Activated CD8-positive, alpha-beta T cell treated with anti-CD3 and anti-CD28 coated beads for 36 hours (primary cell): Measurements from ENCODE around the gene CEP131. TPM values are rescaled to one million over a fixed set of nuclear protein-coding genes. Genes with fewer than 3 reads are reported as not detected.
"Not testable (repeated sequence)": the region's sequence is repeated elsewhere in the genome, so short reads cannot be mapped to it uniquely, and the experiment has no call there.

Source experiments
- ATAC-seq: fragments of 200-7000 bp; cut with Tn5 transposase; one replicate; pipeline ENCODE4 v1.10.0; 2021; ENCODE audit warnings: mild to moderate bottlenecking, moderate library complexity
- CTCF ChIA-PET: fragments of 350-600 bp; sonication (Branson Sonifier 250); formaldehyde crosslinking; loops from one replicate; lab custom pipeline; 2021; ENCODE audit warnings: antibody characterized with exemption; lab: Charles Lee
- POLR2A ChIA-PET: fragments of 350-600 bp; sonication (Branson Sonifier 250); formaldehyde crosslinking; loops from one replicate; lab custom pipeline; 2021; ENCODE audit warnings: antibody characterized with exemption; lab: Charles Lee
- DNase-seq: peaks from one replicate; pipeline ENCODE4 v3.0.0-alpha.2; 2020
- H3K27ac Mint-ChIP-seq: one replicate; pipeline ENCODE4 v1.8.0; 2021; ENCODE audit warnings: mild to moderate bottlenecking, mixed read lengths
- H3K27me3 Mint-ChIP-seq: one replicate; pipeline ENCODE4 v1.8.0; 2021; ENCODE audit warnings: mixed read lengths
- H3K36me3 Mint-ChIP-seq: one replicate; pipeline ENCODE4 v1.8.0; 2021; ENCODE audit warnings: low read depth, mixed read lengths
- H3K4me1 Mint-ChIP-seq: one replicate; pipeline ENCODE4 v1.8.0; 2021; ENCODE audit warnings: low read depth, mixed read lengths
- H3K4me3 Mint-ChIP-seq: one replicate; pipeline ENCODE4 v1.8.0; 2021; ENCODE audit warnings: mild to moderate bottlenecking, moderate library complexity, mixed read lengths
- H3K9me3 Mint-ChIP-seq: one replicate; pipeline ENCODE4 v1.8.0; 2021; ENCODE audit warnings: mixed read lengths
- intact Hi-C: fragments of 100-400 bp; cut with micrococcal nuclease; formaldehyde crosslinking; loops from one replicate; pipeline ENCODE4 v1.10.0; 2022
- total RNA-seq, 2 experiments: library from RNA; stranded (reverse); gene quantifications; one replicate each; pipeline ENCODE4 v1.2.3, GENCODE V29; 2021
- TF ChIP-seq, protein P1 (sequence below): fragments of 200-600 bp; IDR thresholded peaks from one replicate; pipeline ENCODE4 v1.8.0; 2022; ENCODE audit warnings: antibody characterized with exemption, mild to moderate bottlenecking

The CEP131 gene
- total RNA-seq, 2 experiments from 2014 or later: 7.9 to 10.9 TPM

DNA sequence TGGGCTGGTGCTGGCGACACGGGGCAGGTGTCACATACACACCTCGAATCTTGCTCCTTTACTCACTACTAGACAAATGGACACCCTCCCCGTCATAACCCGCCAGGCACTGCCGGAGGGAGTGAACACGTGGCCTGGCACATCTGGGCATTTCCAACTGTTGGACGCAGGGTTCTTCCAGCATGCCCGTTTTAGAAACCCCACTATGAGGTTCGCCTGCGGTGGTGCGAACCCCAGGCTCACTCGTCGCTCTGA is 6.8 kb upstream of the CEP131 start:
- CTCF ChIA-PET: interaction anchor here (0.9 to 1.5 kb wide), 2 partner anchors 8 to 86 kb away, joined by 3 read pairs; no protein-coding TSS in a partner anchor
- POLR2A ChIA-PET: interaction anchor here (1.0 to 1.5 kb wide), 2 partner anchors 8 to 10 kb away, joined by 3 read pairs; partner anchors contain the start of gene NDUFAF8
- H3K27me3 Mint-ChIP-seq: no peaks in the 10 kb centered on the region

DNA sequence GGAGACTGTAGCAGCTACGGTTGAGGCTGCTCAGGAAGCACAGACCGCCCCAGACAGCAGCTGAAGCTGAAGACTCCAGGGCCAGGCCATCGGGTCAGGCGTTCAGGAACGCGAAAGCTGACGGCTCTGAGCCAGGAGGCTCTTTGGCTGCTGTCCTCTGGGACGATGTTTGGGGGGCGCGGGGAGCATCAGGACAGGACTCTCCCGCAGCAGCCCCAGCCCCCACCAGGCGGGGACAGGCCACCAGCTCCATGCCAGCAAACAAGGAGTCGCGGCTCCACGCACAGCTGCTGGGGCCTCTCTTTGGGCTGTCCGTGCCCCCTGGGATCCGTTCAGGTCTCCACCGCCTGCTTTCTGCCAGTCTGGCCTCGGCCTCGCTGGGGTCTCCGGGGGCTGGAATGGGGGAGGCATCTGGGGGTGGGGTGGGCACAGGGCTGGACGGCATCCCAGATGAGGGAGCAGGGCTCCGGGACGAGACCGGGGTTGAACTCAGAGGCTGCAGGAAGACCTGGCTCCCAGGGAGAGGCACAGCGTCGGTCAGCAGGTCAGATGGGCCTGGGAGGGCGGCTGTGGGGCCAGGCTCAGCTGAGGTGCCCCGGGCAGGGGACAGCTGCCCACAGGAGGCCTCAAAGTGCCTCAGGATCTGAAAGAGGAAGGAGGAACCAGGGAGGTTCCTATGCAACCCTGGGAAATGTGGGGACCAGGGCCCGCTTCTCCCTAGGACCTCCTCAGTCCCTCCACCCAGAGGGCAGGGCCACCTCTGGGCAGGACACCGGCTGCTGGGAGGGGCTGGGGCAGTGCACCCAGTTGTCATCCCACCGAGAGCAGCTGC is 6.3 kb upstream of the CEP131 start:
- TF ChIP-seq, protein P1, sequence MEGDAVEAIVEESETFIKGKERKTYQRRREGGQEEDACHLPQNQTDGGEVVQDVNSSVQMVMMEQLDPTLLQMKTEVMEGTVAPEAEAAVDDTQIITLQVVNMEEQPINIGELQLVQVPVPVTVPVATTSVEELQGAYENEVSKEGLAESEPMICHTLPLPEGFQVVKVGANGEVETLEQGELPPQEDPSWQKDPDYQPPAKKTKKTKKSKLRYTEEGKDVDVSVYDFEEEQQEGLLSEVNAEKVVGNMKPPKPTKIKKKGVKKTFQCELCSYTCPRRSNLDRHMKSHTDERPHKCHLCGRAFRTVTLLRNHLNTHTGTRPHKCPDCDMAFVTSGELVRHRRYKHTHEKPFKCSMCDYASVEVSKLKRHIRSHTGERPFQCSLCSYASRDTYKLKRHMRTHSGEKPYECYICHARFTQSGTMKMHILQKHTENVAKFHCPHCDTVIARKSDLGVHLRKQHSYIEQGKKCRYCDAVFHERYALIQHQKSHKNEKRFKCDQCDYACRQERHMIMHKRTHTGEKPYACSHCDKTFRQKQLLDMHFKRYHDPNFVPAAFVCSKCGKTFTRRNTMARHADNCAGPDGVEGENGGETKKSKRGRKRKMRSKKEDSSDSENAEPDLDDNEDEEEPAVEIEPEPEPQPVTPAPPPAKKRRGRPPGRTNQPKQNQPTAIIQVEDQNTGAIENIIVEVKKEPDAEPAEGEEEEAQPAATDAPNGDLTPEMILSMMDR: no peak
- Mint-ChIP-seq H3K9me3 (no peaks in the 10 kb centered on the region), H3K27me3 (no peaks in the 10 kb centered on the region), H3K36me3 (peaks cover 7% of the 10 kb centered on the region), H3K4me1 (peaks cover 9% of the 10 kb centered on the region), H3K4me3 (no peak overlapping the region), H3K27ac (no peak overlapping the region)
- no peak for DNase-seq
- ChIA-PET POLR2A (interaction anchor here (0.9 to 1.5 kb wide), 3 partner anchors 9 to 10 kb away, joined by 3 to 4 read pairs (median 3); partner anchors contain the start of gene NDUFAF8), CTCF (interaction anchor here (0.9 to 1.5 kb wide), 2 partner anchors 9 to 86 kb away, joined by 3 read pairs; no protein-coding TSS in a partner anchor)
- intact Hi-C loops: no loop called here
- no peak for ATAC-seq

More for the DNA sequence above, 6.8 kb upstream of the CEP131 start:
- no peak for ATAC-seq
- peaks cover 7% of the 10 kb centered on the region for H3K36me3 Mint-ChIP-seq
- DNase-seq: no peak
- intact Hi-C loops: no loop called here
- no peak overlapping the region for H3K27ac Mint-ChIP-seq
- H3K9me3 Mint-ChIP-seq: no peaks in the 10 kb centered on the region
- no peak overlapping the region for H3K4me3 Mint-ChIP-seq
- H3K4me1 Mint-ChIP-seq: peaks cover 8% of the 10 kb centered on the region
- TF ChIP-seq, protein P1: no peak

DNA sequence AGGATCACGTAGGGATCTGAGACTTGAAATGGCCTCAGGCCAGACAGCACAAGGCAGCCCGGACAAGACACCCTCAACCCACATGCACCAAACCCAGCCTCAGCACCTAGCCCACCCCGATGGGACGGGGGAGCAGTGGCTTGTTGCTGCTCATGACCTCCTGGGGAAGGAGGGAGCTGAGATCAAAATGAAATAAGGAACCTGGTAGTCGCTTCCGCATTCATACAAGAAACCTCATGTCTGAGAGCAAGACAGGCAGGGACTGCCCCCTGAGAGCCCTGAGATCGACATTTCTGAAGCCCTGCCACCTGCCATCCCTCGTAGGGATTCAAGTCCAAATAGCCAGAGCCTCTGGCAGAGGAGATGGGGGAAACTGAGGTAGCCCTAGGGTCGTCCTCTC is 5.7 kb upstream of the CEP131 start:
- Mint-ChIP-seq H3K27me3 (no peaks in the 10 kb centered on the region), H3K27ac (no peak overlapping the region), H3K4me1 (peaks cover 15% of the 10 kb centered on the region), H3K36me3 (peaks cover 7% of the 10 kb centered on the region), H3K9me3 (no peaks in the 10 kb centered on the region), H3K4me3 (no peak overlapping the region)
- CTCF ChIA-PET: no interaction called here
- intact Hi-C loops: no loop called here
- TF ChIP-seq, protein P1: no peak
- DNase-seq (no peak), ATAC-seq (no peak)
- POLR2A ChIA-PET: interaction anchor here (0.9 kb wide), 1 partner anchor 10 kb away, joined by 4 read pairs; no protein-coding TSS in a partner anchor

DNA sequence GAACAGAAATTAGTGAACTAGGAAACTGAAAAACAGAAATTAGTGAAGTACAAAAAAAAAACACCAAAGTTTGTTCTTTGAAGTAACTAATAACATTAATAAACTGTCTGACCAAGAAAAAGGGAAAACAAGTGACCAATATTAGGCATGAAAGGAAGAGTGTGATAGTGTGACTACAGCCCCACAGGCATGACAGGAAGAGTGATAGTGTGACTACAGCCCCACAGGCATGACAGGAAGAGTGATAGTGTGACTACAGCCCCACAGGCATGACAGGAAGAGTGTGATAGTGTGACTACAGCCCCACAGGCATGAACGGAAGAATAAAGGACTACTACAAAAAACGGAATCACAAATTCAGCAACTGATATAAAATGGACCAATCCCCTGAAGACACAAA is 4.9 kb upstream of the CEP131 start:
- H3K4me3 Mint-ChIP-seq, ATAC-seq, intact Hi-C loops, H3K9me3 Mint-ChIP-seq, DNase-seq, H3K27ac Mint-ChIP-seq, H3K27me3 Mint-ChIP-seq, H3K36me3 Mint-ChIP-seq: not testable (repeated sequence)
- POLR2A ChIA-PET: interaction anchor here (1.0 to 3.5 kb wide), 2 partner anchors 12 to 25 kb away, joined by 3 to 26 read pairs; partner anchors contain the start of genes NDUFAF8 and TEPSIN
- CTCF ChIA-PET: interaction anchor here (0.9 to 1.4 kb wide), 2 partner anchors 11 to 68 kb away, joined by 3 read pairs; partner anchors contain the start of genes NDUFAF8, SLC38A10 and TEPSIN
- peaks cover 16% of the 10 kb centered on the region for H3K4me1 Mint-ChIP-seq

DNA sequence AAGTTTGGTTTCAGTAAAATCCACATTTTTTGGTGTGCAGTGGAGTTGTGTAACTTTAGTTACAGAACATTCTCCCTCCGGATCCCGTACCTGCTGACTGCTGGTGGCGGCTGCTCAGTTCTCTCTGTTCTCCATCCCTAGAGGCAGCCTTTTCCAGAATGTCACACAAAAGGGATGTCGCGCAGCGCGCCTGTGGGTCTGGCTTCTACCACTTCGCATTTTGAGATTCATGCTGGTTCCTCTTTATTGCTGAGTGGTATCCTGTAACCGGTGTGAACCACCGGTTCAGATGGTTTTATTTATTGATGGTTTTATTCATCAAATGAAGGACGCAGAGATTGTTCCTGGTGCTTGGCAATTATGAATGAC is 981 bp upstream of the CEP131 start:
- POLR2A ChIA-PET: no interaction called here
- ATAC-seq (no peak), DNase-seq (no peak)
- peak overlapping the region; percentile 69 for H3K4me3 Mint-ChIP-seq
- H3K36me3 Mint-ChIP-seq: no peaks in the 10 kb centered on the region
- intact Hi-C loops: no loop called here
- peaks cover 20% of the 10 kb centered on the region for H3K4me1 Mint-ChIP-seq
- TF ChIP-seq, protein P1: no peak
- CTCF ChIA-PET: no interaction called here
- peak overlapping the region; percentile 88 for H3K27ac Mint-ChIP-seq
- H3K9me3 Mint-ChIP-seq: no peaks in the 10 kb centered on the region
- no peaks in the 10 kb centered on the region for H3K27me3 Mint-ChIP-seq
